A549 (cell line): Measurements from ENCODE around the gene ELK1. TPM values are rescaled to one million over a fixed set of nuclear protein-coding genes. Genes with fewer than 3 reads are reported as not detected.
"Not testable (repeated sequence)": the region's sequence is repeated elsewhere in the genome, so short reads cannot be mapped to it uniquely, and the experiment has no call there.

ENCODE experiments used
- ATAC-seq, 2 experiments: fragments of 200-7000 bp in 1 of 2; fragments of >200 bp in 1 of 2; cut with Nextera tagmentation in 1 of 2; cut with Tn5 transposase in 1 of 2; 3 replicates each; pipeline versions ENCODE4 v1.8.0 to v1.9.1; 2018 to 2020; ENCODE audit warnings: mild to moderate bottlenecking in 1 of 2, moderate library complexity in 1 of 2
- CTCF ChIA-PET: fragments of 300-600 bp; sonication (Branson Sonifier 250); formaldehyde crosslinking; extraction: SDS; loops from one replicate; lab custom pipeline; 2021; ENCODE audit warnings: antibody characterized with exemption, inconsistent platforms; lab: Yijun Ruan, JAX
- POLR2A ChIA-PET: fragments of 350-600 bp; formaldehyde crosslinking; extraction: SDS; loops from one replicate; lab custom pipeline; 2021; ENCODE audit warnings: antibody characterized with exemption, inconsistent platforms; lab: Yijun Ruan, JAX
- DNase-seq, 2 experiments: peaks; one replicate each; pipeline versions ENCODE4 v3.0.0 to v3.0.0-alpha.2; 2011 to 2016; ENCODE audit warnings: low read depth in 1 of 2, low spot score in 1 of 2
- FAIRE-seq: peaks from 2 replicates; lab custom pipeline; 2011; peaks lifted over from hg19 to GRCh38; lab: Jason Lieb, UNC
- H3K27ac ChIP-seq, 2 experiments: fragments of >200 bp; sonication (Bioruptor Twin); formaldehyde crosslinking; 3 replicates each; pipeline ENCODE4 v1.5.1; 2016 to 2017
- H3K4me1 ChIP-seq: fragments of >200 bp; sonication (Bioruptor Twin); formaldehyde crosslinking; 3 replicates; pipeline ENCODE4 v1.6.1; 2016
- H3K4me2 ChIP-seq: fragments of >200 bp; sonication (Bioruptor Twin); formaldehyde crosslinking; 3 replicates; pipeline ENCODE4 v1.6.1; 2016
- H3K4me3 ChIP-seq: fragments of >200 bp; sonication (Bioruptor Twin); formaldehyde crosslinking; 3 replicates; pipeline ENCODE4 v1.5.1; 2016
- H3K9me3 ChIP-seq: fragments of >200 bp; sonication (Bioruptor Twin); formaldehyde crosslinking; 3 replicates; pipeline ENCODE4 v1.6.1; 2016
- CHD4 ChIP-seq: fragments of 200-600 bp; sonication (generic); IDR thresholded peaks from 2 replicates; pipeline ENCODE4 v1.6.1; 2016; ENCODE audit warnings: antibody characterized with exemption, mild to moderate bottlenecking, borderline replicate concordance
- HDAC2 ChIP-seq: fragments of 200-600 bp; sonication (generic); IDR thresholded peaks from 2 replicates; pipeline ENCODE4 v1.6.1; 2016
- HOXB5 ChIP-seq: fragments of 250-450 bp; sonication (Bioruptor Pico); IDR thresholded peaks from 2 replicates; pipeline ENCODE4 v1.5.0; 2020; ENCODE audit warnings: mild to moderate bottlenecking, moderate library complexity
- KDM5A ChIP-seq: fragments of 200-600 bp; sonication (generic); IDR thresholded peaks from 2 replicates; pipeline ENCODE4 v1.6.1; 2016; ENCODE audit warnings: antibody characterized with exemption, mild to moderate bottlenecking
- MAFK ChIP-seq: fragments of 450-650 bp; IDR thresholded peaks from 2 replicates; pipeline ENCODE4 v1.6.1; 2014; ENCODE audit not compliant: partially characterized antibody
- NFE2L2 ChIP-seq: fragments of 150-350 bp; conservative IDR thresholded peaks from 2 replicates; pipeline ENCODE4 v1.6.1; 2014; ENCODE audit warnings: low read length
- NPAS2 ChIP-seq: fragments of 250-450 bp; sonication (Bioruptor Pico); IDR thresholded peaks from 2 replicates; pipeline ENCODE4 v1.8.0; 2022; ENCODE audit warnings: mild to moderate bottlenecking, moderate library complexity, borderline replicate concordance
- NR3C1 ChIP-seq: fragments of >200 bp; sonication (Bioruptor Twin); formaldehyde crosslinking; IDR thresholded peaks from 3 replicates; pipeline ENCODE4 v1.6.1; 2017
- POLR2A ChIP-seq: IDR thresholded peaks from 2 replicates; pipeline ENCODE4 v1.6.1; 2012; ENCODE audit warnings: mild to moderate bottlenecking, low read length
- RAD21 ChIP-seq, 2 experiments: fragments of >200 bp in 1 of 2; sonication (Bioruptor Twin) in 1 of 2; formaldehyde crosslinking in 1 of 2; IDR thresholded peaks in 1 of 2; conservative IDR thresholded peaks in 1 of 2; 2 replicates in 1 of 2; 3 replicates in 1 of 2; pipeline ENCODE4 v1.6.1; 2012 to 2018; ENCODE audit warnings: inconsistent platforms in 1 of 2
- RCOR1 ChIP-seq: fragments of 150-350 bp; IDR thresholded peaks from 2 replicates; pipeline ENCODE4 v1.6.1; 2014; ENCODE audit warnings: antibody characterized with exemption, low read length, low read depth
- RFX5 ChIP-seq: fragments of 450-650 bp; IDR thresholded peaks from 2 replicates; pipeline ENCODE4 v1.7.1; 2014; ENCODE audit warnings: antibody characterized with exemption, mild to moderate bottlenecking, moderate library complexity
- SMC3 ChIP-seq: fragments of >200 bp; sonication (Bioruptor Twin); formaldehyde crosslinking; IDR thresholded peaks from 3 replicates; pipeline ENCODE4 v1.6.1; 2018; ENCODE audit warnings: inconsistent platforms
- ZC3H11A ChIP-seq: fragments of 450-650 bp; IDR thresholded peaks from 2 replicates; pipeline ENCODE4 v1.6.1; 2014; ENCODE audit warnings: antibody characterized with exemption, mild to moderate bottlenecking
- WGBS: methylation state at CpG from one replicate; pipeline ENCODE4 v1.1.6; 2017; ENCODE audit errors: missing lambda C conversion rate; 5-methylcytosine and 5-hydroxymethylcytosine counted together
- polyA plus RNA-seq, 4 experiments: library from polyadenylated mRNA; depleted of rRNA in 3 of 4; stranded (reverse); fragments of >200 nt; fragmentation: RNase III in 1 of 4; extraction: RNeasy Plus Mini Kit Qiagen cat#74134 plus additional on column Dnase treatment in 1 of 4; gene quantifications; 2 replicates in 3 of 4; 3 replicates in 1 of 4; pipeline ENCODE4 v1.2.3, GENCODE V29; 2011 to 2017
- TF ChIP-seq, protein P1 (sequence below): fragments of >200 bp; sonication (Bioruptor Twin); formaldehyde crosslinking; IDR thresholded peaks from 2 replicates; pipeline ENCODE4 v1.6.1; 2016
- TF ChIP-seq, protein P2 (sequence below): IDR thresholded peaks from 2 replicates; pipeline ENCODE4 v1.6.1; 2012
- TF ChIP-seq, protein P3 (sequence below): fragments of 250-450 bp; sonication (Bioruptor Pico); IDR thresholded peaks from 2 replicates; pipeline ENCODE4 v1.5.0; 2020; ENCODE audit warnings: low read depth, mild to moderate bottlenecking, moderate library complexity
- TF ChIP-seq, protein P4 (sequence below): IDR thresholded peaks from 2 replicates; pipeline ENCODE4 v1.6.1; 2012; ENCODE audit warnings: low read depth, borderline replicate concordance
- TF ChIP-seq, protein P5 (sequence below): fragments of 250-450 bp; sonication (Bioruptor Pico); IDR thresholded peaks from 2 replicates; pipeline ENCODE4 v1.5.0; 2021; ENCODE audit warnings: mild to moderate bottlenecking, moderate library complexity, borderline replicate concordance

ELK1 gene
- polyA plus RNA-seq, 2 of the 4 experiments (the other 2 are of a cell fraction) = 14.6 to 23.5 TPM

DNA sequence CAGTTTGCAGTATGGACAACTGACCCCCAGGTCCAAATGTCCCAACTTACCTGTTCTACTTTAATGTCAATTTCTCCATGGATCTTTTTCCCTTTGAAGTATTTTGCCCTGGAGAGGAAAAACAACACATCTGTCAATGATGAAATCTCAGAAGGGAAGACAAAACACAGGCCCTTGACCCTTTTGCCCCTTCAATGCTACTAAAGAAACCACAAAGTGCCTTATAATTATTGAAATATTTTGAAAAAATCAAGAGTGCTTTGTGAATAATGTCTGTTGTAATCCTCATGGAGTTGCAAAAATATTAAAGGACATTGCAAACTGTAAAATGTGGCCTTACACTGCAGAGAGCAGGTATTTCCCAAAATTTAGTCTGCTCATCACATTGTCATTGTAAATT, 43.3 kb downstream of the ELK1 start:
- H3K27ac ChIP-seq = no peak overlapping the region
- H3K4me1 ChIP-seq = no peaks in the 10 kb centered on the region
- peak; percentile 56 for FAIRE-seq
- POLR2A ChIA-PET = no interaction called here
- no peak overlapping the region for H3K4me2 ChIP-seq
- DNase-seq = no peak
- TF ChIP-seq RFX5 (no peak), KDM5A (no peak), SMC3 (no peak), RCOR1 (no peak), CHD4 (no peak), POLR2A (no peak)
- TF ChIP-seq, protein P1, sequence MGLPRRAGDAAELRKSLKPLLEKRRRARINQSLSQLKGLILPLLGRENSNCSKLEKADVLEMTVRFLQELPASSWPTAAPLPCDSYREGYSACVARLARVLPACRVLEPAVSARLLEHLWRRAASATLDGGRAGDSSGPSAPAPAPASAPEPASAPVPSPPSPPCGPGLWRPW = no peak
- no peak for ATAC-seq
- H3K4me3 ChIP-seq = no peak overlapping the region
- no peaks in the 10 kb centered on the region for H3K9me3 ChIP-seq
- CTCF ChIA-PET = no interaction called here

DNA sequence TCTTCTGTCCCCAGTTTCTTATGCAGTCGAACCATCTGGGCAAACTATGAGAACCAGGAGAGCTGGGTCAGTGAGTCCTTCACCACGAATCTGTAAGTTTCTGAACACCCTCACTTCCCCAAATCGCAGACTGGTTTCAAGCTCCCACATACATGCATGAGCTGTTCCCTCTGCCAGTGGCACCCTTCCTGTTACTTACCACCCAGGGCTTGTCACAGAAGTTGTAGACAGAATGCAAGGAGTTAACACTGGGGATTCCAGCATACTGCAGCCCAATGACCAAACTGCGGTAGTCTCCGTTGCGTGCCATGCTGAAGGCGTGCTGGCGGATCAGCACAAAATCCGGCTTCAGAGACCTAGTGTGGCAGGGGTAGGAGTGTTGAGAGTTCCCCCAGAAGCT, 45.3 kb downstream of the ELK1 start:
- Histone ChIP-seq H3K27ac (no peak overlapping the region), H3K4me3 (no peak overlapping the region), H3K4me1 (no peaks in the 10 kb centered on the region), H3K4me2 (no peak overlapping the region), H3K9me3 (no peaks in the 10 kb centered on the region)
- POLR2A ChIA-PET = no interaction called here
- ATAC-seq (peak in 1 of 2 experiments; percentile 30; a peak in 1 of 6 replicates), DNase-seq (no peak), FAIRE-seq (peak; percentile 43)
- CTCF ChIA-PET = no interaction called here
- 15% methylated on average over 9 of the region's 9 CpGs for WGBS
- TF ChIP-seq, protein P2, sequence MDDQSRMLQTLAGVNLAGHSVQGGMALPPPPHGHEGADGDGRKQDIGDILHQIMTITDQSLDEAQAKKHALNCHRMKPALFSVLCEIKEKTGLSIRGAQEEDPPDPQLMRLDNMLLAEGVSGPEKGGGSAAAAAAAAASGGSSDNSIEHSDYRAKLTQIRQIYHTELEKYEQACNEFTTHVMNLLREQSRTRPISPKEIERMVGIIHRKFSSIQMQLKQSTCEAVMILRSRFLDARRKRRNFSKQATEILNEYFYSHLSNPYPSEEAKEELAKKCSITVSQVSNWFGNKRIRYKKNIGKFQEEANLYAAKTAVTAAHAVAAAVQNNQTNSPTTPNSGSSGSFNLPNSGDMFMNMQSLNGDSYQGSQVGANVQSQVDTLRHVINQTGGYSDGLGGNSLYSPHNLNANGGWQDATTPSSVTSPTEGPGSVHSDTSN = no peak
- TF ChIP-seq, protein P3, sequence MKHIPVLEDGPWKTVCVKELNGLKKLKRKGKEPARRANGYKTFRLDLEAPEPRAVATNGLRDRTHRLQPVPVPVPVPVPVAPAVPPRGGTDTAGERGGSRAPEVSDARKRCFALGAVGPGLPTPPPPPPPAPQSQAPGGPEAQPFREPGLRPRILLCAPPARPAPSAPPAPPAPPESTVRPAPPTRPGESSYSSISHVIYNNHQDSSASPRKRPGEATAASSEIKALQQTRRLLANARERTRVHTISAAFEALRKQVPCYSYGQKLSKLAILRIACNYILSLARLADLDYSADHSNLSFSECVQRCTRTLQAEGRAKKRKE (CRISPR knock-in tag) = no peak
- TF ChIP-seq ZC3H11A (no peak), NFE2L2 (no peak), RCOR1 (no peak), NR3C1 (no peak), MAFK (no peak), NPAS2 (CRISPR knock-in tag) (no peak), KDM5A (no peak), RAD21 (conservative IDR thresholded peaks at IDR 0.05 in 1 of 2, IDR thresholded peaks at IDR 0.05 in 1 of 2) (no peak), HDAC2 (no peak), RFX5 (no peak), HOXB5 (CRISPR knock-in tag) (no peak)
- TF ChIP-seq, protein P4, sequence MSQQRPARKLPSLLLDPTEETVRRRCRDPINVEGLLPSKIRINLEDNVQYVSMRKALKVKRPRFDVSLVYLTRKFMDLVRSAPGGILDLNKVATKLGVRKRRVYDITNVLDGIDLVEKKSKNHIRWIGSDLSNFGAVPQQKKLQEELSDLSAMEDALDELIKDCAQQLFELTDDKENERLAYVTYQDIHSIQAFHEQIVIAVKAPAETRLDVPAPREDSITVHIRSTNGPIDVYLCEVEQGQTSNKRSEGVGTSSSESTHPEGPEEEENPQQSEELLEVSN = no peak
- TF ChIP-seq, protein P5, sequence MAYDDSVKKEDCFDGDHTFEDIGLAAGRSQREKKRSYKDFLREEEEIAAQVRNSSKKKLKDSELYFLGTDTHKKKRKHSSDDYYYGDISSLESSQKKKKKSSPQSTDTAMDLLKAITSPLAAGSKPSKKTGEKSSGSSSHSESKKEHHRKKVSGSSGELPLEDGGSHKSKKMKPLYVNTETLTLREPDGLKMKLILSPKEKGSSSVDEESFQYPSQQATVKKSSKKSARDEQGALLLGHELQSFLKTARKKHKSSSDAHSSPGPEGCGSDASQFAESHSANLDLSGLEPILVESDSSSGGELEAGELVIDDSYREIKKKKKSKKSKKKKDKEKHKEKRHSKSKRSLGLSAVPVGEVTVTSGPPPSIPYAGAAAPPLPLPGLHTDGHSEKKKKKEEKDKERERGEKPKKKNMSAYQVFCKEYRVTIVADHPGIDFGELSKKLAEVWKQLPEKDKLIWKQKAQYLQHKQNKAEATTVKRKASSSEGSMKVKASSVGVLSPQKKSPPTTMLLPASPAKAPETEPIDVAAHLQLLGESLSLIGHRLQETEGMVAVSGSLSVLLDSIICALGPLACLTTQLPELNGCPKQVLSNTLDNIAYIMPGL (CRISPR knock-in tag) = no peak

DNA sequence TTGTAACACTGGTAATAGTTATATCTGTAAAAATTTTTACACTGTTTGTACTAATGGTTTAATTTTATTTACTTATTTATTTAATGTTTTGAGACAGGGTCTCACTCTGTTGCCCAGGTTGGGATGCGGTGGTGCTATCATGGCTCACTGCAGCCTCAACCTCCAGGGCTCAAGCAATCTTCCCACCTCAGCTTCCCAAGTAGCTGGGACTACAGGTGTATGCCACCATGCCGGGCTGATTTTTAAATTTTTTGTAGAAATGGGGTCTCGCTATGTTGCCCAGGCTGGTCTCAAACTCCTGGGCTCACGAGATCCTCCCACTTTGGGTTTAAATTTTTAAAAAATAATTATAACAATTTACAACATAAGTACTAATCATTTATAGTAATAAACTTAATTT, 47.2 kb downstream of the ELK1 start:
- ATAC-seq, H3K4me3 ChIP-seq, CTCF ChIA-PET, H3K9me3 ChIP-seq, FAIRE-seq, POLR2A ChIA-PET, DNase-seq, H3K4me2 ChIP-seq, H3K27ac ChIP-seq, H3K4me1 ChIP-seq: not testable (repeated sequence)
- WGBS = 29% methylated on average over 4 of the region's 4 CpGs
